NCI-H226 (cell line): ENCODE data around the gene CKMT2.

ENCODE experiments used
- DNase-seq: peaks from one replicate; pipeline ENCODE4 v3.0.0-alpha.2; 2015

The CKMT2 gene

GRCh38 chr5:81219389-81219788 is 13.7 kb upstream of the CKMT2 start:
- no peak for DNase-seq

GRCh38 chr5:81222285-81222684 is 10.8 kb upstream of the CKMT2 start:
- DNase-seq = no peak

- no peak for DNase-seq
These were observed 7.7 kb upstream of the CKMT2 start for GRCh38 chr5:81225463-81225862.

- DNase-seq = no peak
These were observed 6.8 kb upstream of the CKMT2 start for GRCh38 chr5:81226286-81226685.

- DNase-seq = no peak
These were observed 6.2 kb upstream of the CKMT2 start for GRCh38 chr5:81226949-81227348.

- DNase-seq = no peak
These were observed 5.0 kb upstream of the CKMT2 start for GRCh38 chr5:81228084-81228483.

GRCh38 chr5:81230416-81230815 is 2.7 kb upstream of the CKMT2 start:
- DNase-seq = no peak

- DNase-seq = no peak
These were observed 550 bp upstream of the CKMT2 start for GRCh38 chr5:81232464-81233079.

- no peak for DNase-seq
These were observed 1.2 kb downstream of the CKMT2 start for GRCh38 chr5:81234299-81234698.

GRCh38 chr5:81234801-81235200 is 1.7 kb downstream of the CKMT2 start:
- DNase-seq = no peak

GRCh38 chr5:81235287-81236072 is 2.4 kb downstream of the CKMT2 start:
- DNase-seq = no peak

- no peak for DNase-seq
These were observed 5.3 kb downstream of the CKMT2 start for GRCh38 chr5:81238460-81238859.

- no peak for DNase-seq
These were observed 6.5 kb downstream of the CKMT2 start for GRCh38 chr5:81239613-81240012.

- DNase-seq = no peak
These were observed 7.9 kb downstream of the CKMT2 start for GRCh38 chr5:81241001-81241400.

GRCh38 chr5:81241961-81242648 is 9.0 kb downstream of the CKMT2 start:
- DNase-seq = no peak

- no peak for DNase-seq
These were observed 9.8 kb downstream of the CKMT2 start for GRCh38 chr5:81242906-81243436.

- no peak for DNase-seq
These were observed 11.3 kb downstream of the CKMT2 start for GRCh38 chr5:81244451-81244850.

- DNase-seq = peak; percentile 28
These were observed 12.7 kb downstream of the CKMT2 start for GRCh38 chr5:81245871-81246235.

- DNase-seq = no peak
These were observed 13.6 kb downstream of the CKMT2 start for GRCh38 chr5:81246697-81247096.

GRCh38 chr5:81247441-81247972 is 14.4 kb downstream of the CKMT2 start:
- peak; percentile 67 for DNase-seq

- DNase-seq = no peak
These were observed 16.1 kb downstream of the CKMT2 start for GRCh38 chr5:81249240-81249639.

GRCh38 chr5:81250004-81250403 is 16.9 kb downstream of the CKMT2 start:
- DNase-seq = no peak

GRCh38 chr5:81251922-81252321 is 18.8 kb downstream of the CKMT2 start:
- no peak for DNase-seq

- DNase-seq = no peak
These were observed 19.8 kb downstream of the CKMT2 start for GRCh38 chr5:81252904-81253303.
